ENCODE results near the gene SH3BP4.

SH3BP4 gene

GRCh38 chr2:234951664-234952269, at the start of gene SH3BP4:
SH3BP4 (plus strand) TSS chr2:234952017; CDS start chr2:235035003, 82,986 bp downstream.
- DNase-seq: peak; percentile 10

DNA sequence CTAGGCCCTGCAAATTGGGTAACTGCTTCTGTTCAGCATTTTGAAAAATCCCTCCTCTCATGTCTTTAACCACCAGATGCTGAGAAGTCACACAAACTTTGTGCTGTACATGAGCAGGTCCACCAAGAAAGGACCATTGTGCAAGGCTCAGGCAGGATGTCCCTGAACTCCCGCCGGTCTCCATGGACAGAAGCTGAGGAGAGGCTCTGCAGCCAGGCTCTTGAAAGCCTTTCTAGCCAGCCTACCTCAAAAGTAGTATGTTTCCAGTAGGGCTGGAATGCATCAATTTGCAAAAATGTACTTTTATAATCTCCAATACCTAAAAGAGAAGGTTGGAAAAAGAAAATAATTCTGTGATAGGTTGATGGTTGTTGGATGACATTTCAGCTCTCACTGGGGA, 47.0 kb upstream of the SH3BP4 start:
- no peak for DNase-seq

DNA sequence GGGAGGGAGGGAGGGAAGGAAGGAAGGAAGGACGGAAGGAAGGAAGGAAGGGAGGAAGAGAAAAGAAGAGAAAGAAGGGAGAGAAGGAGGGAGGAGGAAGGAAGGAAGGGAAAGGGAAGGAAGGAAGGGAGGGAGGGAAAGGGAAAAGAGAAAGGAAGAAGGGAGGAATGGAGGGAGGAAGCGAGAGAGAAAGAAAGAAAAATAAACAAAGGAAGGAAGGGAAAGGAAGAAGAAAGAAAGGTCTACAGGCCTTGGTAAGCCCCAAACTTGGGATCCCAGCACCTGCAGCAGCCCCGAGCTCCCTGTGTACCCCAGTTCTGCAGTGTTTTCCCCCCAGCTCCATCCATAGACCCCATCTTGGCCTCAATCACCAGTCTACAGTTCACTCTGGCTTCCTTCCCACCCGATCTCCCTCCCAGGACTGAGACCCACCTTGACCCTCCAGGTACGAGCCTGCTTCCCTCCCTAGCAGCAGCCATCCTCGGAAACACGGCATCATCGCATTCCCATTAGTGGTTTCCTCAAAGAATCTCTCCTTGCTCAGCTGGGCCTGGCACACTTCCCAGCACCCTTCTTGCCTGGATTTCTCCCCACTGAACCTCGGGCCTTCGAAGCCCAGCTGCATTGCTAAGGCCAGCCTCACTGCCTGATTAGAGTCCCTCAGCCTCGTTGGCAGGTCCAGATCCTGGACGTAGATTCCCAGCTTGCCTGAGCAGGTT, 46.1 kb upstream of the SH3BP4 start:
- no peak for DNase-seq

DNA sequence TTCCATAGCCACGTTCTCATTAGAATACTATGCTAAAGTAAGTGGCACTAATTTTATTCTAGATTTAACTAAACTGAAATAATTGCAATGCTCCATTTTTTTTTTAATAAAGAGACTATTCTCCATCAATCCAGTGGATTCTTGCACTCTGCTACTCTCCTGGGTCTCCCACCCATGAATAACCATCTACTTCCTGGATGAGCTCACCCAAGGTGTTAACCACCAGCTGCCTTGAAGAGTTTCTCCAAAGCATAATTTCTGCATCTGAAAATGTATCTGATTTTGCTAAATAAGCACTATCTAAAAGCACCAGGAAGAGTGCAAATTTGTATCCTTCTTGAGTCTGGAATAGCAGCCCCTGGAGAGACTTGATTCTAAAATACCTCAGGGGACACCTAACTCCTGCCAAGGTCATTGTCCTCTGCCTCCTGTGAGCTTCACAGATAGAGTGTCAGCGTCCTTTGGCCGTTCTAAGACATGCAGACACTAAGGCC, 41.6 kb upstream of the SH3BP4 start:
- DNase-seq: no peak

DNA sequence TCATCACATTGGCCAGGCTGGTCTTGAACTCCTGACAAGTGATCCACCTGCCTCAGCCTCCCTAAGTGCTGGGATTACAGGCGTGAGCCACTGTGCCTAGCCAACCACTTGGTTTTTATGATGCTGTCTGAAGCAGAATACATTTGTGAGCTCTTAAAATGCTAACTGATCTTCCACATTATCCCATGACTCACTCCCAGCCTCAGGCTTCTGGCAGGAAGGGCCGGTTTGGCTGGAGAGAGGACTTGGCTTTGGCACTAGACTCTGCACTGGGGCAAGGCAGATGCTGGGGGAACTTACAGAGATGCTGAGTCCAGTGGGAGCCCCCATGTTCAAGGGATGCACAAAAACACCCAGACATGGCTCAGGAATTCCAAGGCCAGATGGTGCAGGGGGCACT, 40.5 kb upstream of the SH3BP4 start:
- DNase-seq: no peak

DNA sequence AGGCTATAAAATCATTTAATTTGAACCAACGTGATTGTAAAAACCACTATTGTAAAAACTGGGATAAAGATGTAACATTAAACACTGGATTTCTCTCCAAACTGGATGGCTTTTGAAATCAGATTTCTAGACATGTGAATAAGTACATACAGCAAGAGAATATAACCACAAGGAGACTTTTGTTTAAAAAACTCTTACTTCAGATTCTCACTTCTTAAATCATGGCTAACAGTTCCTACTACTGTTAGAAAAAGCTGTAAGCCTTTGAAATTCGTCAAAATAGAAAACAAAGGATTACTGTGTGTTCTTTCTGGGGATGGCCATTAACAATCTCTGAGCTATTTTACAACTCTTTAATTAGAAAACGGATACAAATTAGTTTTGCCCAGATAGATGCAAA, 39.4 kb upstream of the SH3BP4 start:
- DNase-seq: no peak

- no peak for DNase-seq
Measured at GRCh38 chr2:234913208-234913626, 38.6 kb upstream of the SH3BP4 start.

DNA sequence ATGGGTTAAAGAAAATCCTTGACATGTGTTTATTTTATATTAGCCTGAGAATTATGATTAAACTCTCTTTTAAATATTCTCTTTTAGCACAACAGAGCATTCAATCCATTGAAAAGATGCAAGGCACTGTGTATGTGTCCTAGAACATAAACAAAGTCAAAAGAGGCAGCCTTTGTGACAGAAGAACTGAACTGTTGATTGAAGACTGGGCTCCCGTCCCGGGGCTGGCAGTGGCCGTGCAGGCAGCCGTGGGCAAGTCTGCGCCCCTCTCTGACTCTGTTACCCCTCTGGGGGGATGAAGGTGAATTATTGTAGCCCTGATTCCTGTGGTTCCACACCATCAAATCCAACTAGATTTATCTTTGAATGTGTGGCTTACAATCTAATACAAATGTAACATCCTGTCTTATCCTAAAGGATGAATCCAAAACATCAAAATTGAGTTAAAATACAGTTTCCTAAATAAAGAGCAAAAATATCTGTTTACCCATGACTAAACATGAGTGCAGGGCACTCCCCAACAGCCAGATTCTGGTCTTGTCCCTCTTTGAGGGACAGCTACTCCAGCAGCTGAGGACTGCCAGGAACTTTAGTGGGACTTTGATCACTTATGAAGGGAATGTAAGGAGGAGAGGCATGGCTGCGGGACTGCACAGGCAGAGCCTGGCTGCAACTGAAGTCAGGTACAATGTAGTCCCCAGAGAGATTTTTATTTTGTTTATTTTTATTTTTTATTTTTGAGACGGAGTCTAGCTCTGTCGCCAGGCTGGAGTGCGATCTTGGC, 37.3 kb upstream of the SH3BP4 start:
- DNase-seq: no peak

- DNase-seq: no peak
Measured at GRCh38 chr2:234916674-234917073, 35.1 kb upstream of the SH3BP4 start.

- DNase-seq: no peak
Measured at GRCh38 chr2:234917211-234917975, 34.4 kb upstream of the SH3BP4 start.

DNA sequence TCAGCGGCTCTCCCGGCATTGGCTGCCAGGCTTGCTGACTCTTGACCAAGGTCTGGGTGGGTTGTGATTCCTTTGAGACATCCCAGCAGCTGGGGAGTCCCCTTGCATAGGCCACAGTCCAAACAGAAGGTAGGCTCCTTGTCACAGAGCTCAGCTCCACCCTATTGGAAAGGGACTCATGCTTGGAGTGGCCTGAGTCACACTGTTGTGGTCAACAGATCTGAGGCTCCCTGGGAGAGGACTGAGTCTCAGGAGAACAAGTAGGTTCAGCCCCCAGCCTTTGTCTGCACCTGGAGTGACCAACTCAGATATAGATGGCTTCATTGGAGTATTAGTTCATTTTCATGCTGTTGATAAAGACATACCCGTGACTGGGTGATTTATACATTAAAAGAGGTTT, 32.1 kb upstream of the SH3BP4 start:
- DNase-seq: no peak

- no peak for DNase-seq
Measured at GRCh38 chr2:234920836-234921235, 31.0 kb upstream of the SH3BP4 start.

DNA sequence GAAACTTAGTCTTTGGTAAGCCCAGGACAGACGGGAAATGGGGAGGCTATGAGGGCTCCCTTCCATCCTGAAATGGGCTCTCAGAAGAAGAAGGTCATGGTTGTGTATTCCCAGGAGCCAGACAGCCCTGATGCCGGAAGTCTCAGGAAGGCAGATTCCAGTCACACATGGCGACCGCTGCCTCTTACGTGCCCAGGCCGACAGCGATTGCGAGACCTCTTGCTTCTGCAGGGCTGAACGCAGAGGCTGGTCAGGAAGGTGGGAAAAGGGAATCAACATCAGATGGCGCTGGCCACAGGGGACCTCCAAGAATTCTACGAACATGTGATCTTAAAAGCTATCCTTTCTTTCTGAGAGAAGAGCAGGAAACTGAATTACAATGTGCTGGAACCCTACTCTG, 22.8 kb upstream of the SH3BP4 start:
- DNase-seq: no peak

DNA sequence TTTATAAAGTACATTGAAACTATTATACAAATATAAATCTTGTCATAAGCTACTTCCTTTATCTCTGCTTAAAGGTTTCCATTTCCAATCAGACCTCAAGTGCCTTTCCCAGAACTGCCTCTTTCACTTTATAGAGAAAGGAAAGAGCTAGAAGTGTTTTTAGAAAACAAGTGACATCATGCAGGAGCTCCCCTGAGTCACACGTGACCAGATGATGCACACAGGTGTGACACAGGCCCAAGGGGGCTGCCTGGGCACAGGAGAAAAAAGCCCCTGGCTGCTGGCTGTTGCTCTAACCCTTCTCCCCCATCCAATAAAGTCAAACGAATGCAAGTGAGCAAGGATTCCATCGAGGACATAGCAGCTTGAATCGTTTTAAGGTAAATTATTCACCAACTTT, 21.4 kb upstream of the SH3BP4 start:
- no peak for DNase-seq

DNA sequence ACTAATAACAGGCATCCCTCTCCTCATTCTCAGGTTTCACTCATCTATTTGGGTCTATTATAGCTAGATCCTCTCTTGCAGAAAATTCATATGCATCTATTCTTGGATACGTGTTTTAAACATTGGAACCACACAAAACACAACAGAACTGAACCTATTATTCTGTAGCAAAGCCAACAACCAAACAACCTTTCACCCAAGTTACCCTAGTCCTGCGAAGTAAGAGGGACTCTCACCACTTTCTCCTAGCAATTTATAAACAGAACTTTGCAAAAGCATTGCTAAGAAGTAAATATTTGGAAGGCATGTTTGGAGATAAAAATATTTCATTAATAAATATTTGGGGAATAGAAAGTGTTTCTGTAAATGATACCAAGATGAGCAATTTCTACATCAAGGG, 20.4 kb upstream of the SH3BP4 start:
- DNase-seq: no peak

DNA sequence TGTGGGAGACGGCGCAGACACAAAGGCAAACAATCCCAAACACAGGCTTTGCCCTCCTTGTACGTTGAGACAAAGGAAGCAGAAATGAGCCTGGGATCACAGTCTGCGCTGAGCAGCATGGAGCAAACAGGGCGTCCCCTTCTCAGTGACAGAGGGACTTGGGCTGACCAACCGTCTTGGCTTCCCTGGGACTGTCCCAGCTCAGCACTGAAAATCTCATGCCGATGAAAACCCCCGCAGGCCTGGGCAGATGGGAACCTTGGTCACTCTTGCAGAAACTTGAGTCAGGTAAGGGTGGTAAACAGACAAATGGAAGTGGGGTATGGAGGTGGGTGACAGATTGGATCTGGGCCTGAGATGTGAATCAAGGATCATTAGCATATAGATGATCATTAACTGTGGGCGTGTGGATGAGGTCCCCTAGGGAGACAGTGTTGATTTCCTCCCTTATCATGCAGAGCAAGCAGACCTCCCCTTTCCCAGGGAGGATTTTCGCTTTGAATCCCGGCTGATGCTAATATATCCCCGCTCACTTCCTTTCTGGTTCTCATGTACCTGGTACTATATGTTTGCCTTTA, 19.1 kb upstream of the SH3BP4 start:
- no peak for DNase-seq

- no peak for DNase-seq
Measured at GRCh38 chr2:234935311-234935710, 16.5 kb upstream of the SH3BP4 start.

DNA sequence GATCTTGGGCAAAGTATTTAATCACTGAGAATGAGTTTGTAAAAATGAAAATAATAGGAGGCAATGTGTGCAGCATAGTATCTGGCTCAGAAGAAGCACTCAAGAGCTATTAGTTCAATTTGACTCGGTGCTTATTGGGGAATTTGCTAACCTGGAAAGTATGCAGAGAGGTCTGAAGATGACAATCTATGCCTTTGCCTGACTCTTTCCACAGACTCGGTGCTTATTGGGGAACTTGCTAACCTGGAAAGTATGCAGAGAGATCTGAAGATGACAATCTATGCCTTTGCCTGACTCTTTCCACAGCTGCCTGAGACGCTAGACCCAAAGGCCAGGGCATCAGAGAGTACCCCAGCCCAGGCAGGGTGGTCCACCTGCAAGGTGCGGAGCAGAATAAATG, 12.2 kb upstream of the SH3BP4 start:
- DNase-seq: no peak

DNA sequence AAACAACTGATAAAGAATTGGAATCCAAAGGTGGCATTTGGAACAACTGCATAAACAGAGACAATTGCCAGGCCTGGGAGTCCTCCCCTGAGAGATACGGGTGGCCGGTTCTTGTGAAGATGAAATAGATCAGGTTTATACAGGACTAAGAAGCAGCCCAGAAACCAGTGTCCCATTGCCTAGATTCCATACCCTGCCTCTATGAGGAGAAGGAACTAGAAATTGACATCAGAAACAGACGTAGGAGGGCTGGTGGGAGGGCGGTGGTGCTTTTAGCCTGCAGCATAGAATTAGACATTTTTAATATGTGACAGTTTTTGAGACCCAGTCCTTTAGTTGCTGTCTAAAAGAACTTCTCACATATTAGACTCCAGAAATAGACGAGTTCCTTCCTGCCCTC, 11.8 kb upstream of the SH3BP4 start:
- no peak for DNase-seq

- DNase-seq: no peak
Measured at GRCh38 chr2:234940527-234940926, 11.3 kb upstream of the SH3BP4 start.

GRCh38 chr2:234945339-234945873, 6.4 kb upstream of the SH3BP4 start:
- no peak for DNase-seq

- DNase-seq: no peak
Measured at GRCh38 chr2:234947556-234947955, 4.3 kb upstream of the SH3BP4 start.

Measured in NCI-H1092 (cell line).